IPS-15b (cell line): Measurements from ENCODE around the gene FBXL16.

ENCODE experiments used
- H3K27me3 ChIP-seq: one replicate; pipeline ENCODE4 v1.6.1; 2013; ENCODE audit warnings: low read length; ENCODE audit not compliant: control insufficient read depth, insufficient read depth
- H3K36me3 ChIP-seq: one replicate; pipeline ENCODE4 v1.6.1; 2013; ENCODE audit warnings: low read length; ENCODE audit not compliant: control insufficient read depth, insufficient read depth
- H3K4me1 ChIP-seq: one replicate; pipeline ENCODE4 v1.6.1; 2013; ENCODE audit warnings: mild to moderate bottlenecking, low read length; ENCODE audit not compliant: control insufficient read depth, insufficient read depth
- H3K4me3 ChIP-seq: one replicate; pipeline ENCODE4 v1.5.1; 2013; ENCODE audit warnings: low read depth, low read length
- H3K9ac ChIP-seq: one replicate; pipeline ENCODE4 v1.6.1; 2013; ENCODE audit warnings: low read depth, mild to moderate bottlenecking, low read length
- H3K9me3 ChIP-seq: one replicate; pipeline ENCODE4 v1.6.1; 2013; ENCODE audit warnings: mild to moderate bottlenecking, low read length; ENCODE audit not compliant: control insufficient read depth, insufficient read depth

FBXL16 gene

DNA sequence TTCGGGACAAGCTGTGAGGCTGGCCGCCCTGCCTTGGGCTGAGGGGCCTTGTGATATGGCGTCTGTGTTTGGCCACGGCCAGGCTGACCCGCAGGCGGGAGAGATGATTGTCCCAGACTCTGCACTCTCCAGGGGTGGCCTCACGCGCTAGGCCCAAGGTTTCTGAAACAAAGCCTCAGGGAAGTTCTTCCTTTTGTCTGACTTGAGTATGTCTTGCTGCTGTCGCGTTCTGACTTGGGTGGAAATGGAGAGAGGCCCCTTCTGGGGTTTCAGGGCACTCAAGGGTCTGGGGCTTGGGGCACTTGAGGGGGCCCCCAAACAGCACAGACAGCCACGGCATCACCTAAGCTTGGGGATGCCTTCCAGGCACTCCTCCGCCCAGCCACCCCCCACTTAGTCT lies 5.5 kb upstream of the FBXL16 start:
- no peaks in the 10 kb centered on the region for H3K36me3 ChIP-seq
- no peak overlapping the region for H3K4me3 ChIP-seq
- H3K27me3 ChIP-seq: peaks cover 41% of the 10 kb centered on the region
- H3K9me3 ChIP-seq: no peaks in the 10 kb centered on the region
- no peak overlapping the region for H3K9ac ChIP-seq
- peaks cover 2% of the 10 kb centered on the region for H3K4me1 ChIP-seq

DNA sequence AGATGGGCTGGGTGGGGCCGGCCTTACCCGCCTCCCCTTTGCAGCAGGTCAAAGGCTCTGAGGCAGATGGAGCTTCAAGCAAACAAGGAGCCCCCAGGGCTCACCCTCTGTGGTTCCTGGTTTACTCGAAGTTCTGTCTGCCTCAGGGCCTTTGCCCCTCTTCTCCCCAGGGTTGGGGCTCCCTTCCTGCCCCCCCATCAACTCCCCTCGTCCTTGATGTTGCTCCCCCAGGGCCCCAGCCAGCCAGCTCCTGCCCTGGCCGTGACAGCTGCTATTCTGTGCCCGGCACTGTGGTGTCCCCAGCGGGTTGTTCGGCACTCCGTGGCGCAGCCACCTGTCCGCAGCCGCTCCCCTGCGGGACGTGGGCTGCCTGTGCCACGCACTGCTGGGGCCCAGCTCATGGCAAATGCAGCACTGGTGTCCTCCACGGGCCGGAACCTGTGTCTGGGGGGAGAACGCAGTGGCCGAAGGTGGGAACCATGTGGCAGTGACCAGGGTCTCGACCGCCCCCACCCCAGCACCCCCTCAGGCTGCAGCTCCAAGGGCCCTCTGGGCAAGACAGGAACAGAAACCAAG lies 5.0 kb upstream of the FBXL16 start:
- no peaks in the 10 kb centered on the region for H3K36me3 ChIP-seq
- no peaks in the 10 kb centered on the region for H3K9me3 ChIP-seq
- H3K4me1 ChIP-seq: no peaks in the 10 kb centered on the region
- no peak overlapping the region for H3K9ac ChIP-seq
- no peak overlapping the region for H3K4me3 ChIP-seq
- H3K27me3 ChIP-seq: peaks cover 38% of the 10 kb centered on the region

DNA sequence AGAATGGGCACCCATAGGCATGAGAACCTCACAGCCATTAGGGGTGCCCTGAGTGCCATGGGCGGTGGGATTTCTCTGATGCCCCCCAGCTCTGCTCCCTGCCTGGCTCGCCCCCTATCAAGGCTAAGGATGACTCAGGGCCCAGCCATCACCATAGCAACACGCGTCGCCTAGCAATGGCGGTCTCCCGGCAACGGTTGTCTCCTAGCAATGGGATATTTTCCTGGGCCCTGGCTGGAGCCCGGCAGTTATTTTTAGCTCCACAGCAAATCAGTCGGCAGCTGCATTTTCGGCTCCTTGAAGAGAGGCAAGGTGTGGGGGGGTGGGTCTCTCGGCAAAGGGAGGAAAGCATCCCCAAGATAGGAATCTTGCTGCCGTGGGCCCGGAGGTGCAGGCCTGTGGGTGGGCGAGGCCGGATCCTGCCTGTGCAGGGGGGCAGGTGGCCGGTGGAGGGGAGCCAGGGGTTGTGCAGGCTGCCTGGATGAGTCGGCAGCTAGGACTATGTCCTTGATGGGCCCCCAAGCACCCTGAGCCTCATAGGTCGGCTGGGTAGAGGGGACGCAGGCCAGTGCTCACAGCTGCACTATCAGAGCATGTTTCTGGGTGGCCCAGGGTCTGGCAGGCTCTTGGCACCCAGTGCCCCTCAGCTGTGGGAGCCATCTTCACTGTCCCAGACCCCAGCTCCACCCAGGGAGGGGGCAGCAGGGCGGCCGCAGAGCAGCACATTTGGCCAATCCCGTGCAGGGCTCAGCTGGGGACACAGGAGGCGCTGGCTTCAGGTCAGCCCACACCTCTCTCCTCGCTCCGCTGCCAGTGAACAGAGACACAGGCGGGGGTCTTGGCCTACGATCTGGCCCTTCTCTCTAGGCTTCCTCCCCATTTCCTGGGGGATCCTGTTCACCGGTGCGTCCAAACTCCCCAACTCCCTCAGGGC lies 4.2 kb upstream of the FBXL16 start:
- H3K27me3 ChIP-seq: peaks cover 38% of the 10 kb centered on the region
- H3K9me3 ChIP-seq: no peaks in the 10 kb centered on the region
- H3K9ac ChIP-seq: no peak overlapping the region
- no peak overlapping the region for H3K4me3 ChIP-seq
- H3K36me3 ChIP-seq: no peaks in the 10 kb centered on the region
- no peaks in the 10 kb centered on the region for H3K4me1 ChIP-seq

DNA sequence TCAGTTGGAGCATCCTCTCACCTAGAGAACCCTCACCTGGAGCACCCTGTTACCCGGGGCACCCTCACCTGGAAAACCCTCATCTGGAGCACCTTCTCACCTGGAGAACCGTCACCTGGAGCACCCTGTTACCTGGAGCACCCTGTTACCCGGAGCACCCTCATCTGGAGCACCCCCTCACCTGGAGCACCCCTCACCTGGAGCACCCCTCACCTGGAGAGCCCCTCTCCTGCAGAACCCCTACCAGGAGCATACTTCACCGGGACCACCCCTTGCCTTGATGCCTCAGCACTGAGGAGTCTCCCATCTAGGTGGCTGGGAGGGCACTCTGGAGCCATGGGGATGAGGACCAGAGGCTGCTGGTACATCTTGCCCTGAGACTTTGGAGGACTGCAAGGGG lies 3.4 kb upstream of the FBXL16 start:
- Histone ChIP-seq H3K9me3 (no peaks in the 10 kb centered on the region), H3K4me1 (no peaks in the 10 kb centered on the region), H3K9ac (no peak overlapping the region), H3K27me3 (peaks cover 45% of the 10 kb centered on the region), H3K4me3 (no peak overlapping the region), H3K36me3 (no peaks in the 10 kb centered on the region)

DNA sequence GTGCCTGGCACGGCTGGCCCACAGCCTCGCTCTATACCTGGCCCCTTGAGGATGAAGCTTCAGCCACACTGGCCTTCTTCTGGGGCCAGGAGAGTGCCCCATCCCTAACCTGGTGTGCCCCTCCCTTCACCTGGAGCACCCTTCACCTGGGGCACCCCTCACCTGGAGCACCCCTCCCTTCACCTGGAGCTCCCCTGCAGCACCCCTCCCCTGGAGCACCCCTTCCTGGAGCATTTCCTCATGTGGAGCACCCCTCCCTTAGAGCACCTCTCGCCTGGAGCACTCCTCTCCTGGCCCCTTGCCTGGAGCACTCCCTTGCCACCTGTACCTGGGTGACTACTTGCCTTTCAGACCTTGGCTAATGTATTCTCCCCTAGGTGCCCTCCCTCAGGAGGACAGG lies 2.4 kb upstream of the FBXL16 start:
- no peak overlapping the region for H3K4me3 ChIP-seq
- no peaks in the 10 kb centered on the region for H3K4me1 ChIP-seq
- H3K9ac ChIP-seq: no peak overlapping the region
- H3K36me3 ChIP-seq: no peaks in the 10 kb centered on the region
- H3K9me3 ChIP-seq: no peaks in the 10 kb centered on the region
- peaks cover 50% of the 10 kb centered on the region for H3K27me3 ChIP-seq

DNA sequence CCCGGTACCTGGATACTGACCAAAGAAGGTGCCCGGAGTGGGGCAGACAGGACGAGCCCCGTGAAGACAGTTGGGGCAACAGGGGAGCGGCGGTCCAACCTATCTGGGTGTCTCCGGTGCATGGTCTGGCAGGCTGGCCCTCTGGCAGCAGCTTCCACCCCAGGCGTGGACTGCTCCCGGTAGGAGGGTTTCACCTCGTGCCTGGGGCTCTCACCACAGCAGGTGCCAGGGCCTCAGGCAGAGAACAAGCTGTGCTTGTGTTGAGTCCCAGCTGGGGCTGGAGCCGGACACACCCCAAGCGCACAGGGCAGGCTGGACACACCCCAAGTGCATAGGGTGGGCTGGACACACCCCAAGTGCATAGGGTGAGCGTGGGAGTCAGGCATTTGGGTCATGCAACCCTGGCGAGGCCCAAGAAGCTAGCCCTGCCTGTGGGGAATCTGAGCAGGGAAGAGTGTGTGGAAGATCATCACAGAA lies 1.5 kb upstream of the FBXL16 start:
- Histone ChIP-seq H3K4me1 (no peaks in the 10 kb centered on the region), H3K9me3 (no peaks in the 10 kb centered on the region), H3K27me3 (peaks cover 59% of the 10 kb centered on the region), H3K36me3 (no peaks in the 10 kb centered on the region), H3K4me3 (peak overlapping the region; percentile 55), H3K9ac (no peak overlapping the region)

DNA sequence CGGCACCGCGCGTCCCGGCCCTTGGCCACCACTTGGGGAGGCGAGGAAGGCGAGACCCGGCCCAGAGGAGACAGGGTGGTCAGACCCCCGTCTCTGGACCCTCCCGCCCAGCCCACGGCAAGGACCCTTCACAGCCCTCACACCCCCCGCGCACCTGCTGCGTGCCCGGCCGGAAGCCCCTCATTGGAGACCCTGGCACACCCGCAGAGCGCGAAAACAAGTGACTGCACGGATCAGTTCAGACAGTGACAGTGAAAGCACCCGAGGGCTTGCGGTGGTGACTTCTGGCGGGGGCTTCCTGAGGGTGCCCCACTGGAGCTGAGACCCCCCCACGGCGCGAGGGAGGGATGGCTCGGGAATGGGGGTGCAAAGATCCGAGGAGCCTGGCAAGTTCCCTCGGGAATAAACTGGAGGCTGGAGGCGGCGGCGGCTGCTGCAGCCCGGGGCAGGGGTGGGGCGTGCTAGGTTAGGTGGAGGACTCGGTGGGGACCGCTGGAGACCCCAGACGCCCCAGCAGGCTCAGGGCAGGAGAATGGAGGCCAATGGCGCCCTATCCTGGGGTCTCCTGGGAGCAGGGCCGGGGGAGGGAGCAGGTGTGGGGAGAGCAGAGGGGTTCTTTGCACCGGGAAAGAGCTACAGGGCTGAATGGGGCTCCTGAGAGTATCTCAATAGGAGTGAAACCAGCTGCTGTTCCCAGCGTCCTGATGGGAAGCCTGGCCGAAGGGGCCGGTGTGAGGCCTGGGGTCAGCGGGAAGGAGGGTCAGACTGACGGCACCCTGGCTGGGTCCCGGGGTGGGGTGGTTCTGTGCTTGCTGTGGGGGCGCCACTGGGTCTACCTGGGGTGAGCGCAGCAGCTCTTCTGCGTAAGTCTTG lies 824 bp upstream of the FBXL16 start:
- Histone ChIP-seq H3K27me3 (peaks cover 66% of the 10 kb centered on the region), H3K4me3 (peak overlapping the region; percentile 55), H3K9me3 (no peaks in the 10 kb centered on the region), H3K4me1 (no peaks in the 10 kb centered on the region), H3K9ac (no peak overlapping the region), H3K36me3 (no peaks in the 10 kb centered on the region)

DNA sequence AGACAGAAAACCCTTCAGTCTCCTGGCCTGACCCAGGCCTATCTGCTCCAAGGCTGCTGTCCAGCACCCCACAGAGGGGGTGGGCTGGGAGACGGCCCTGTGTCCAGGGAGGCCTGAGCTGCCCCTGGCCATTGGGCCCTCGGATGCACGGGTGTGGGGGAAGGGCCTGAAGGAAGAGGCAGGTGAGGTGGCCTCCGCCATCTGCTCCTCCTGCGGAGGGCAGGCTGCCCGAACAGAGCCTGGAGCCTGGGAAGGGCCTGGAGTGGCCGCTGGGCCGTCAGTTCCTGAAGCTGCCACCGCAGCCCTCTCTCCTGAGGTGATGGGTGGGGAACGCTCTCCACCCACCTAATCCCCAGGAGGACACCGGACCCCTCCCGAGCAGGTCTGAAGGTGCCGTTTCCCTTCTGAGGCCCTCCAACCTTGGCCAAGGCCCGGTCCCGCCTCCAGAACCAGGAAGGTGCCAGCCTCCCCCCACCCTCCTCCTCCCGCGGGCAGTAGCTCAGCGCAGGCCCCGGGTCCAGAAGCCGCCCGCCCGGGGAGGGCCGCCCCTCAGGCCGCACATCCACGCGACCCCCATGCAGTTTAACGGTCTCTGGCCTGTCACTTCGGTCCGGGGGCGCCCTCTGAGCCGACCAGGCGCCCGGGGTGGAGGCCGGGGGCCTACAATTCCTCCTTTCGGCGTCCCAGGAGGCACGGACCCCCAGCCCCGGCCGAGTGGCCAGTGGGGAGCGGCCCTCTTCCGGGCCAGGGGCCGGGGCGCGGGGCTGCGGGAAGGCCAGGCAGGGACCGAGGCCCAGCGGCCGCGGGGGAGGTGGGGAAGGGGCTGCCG lies 835 bp downstream of the FBXL16 start:
- H3K27me3 ChIP-seq: peaks cover 76% of the 10 kb centered on the region

DNA sequence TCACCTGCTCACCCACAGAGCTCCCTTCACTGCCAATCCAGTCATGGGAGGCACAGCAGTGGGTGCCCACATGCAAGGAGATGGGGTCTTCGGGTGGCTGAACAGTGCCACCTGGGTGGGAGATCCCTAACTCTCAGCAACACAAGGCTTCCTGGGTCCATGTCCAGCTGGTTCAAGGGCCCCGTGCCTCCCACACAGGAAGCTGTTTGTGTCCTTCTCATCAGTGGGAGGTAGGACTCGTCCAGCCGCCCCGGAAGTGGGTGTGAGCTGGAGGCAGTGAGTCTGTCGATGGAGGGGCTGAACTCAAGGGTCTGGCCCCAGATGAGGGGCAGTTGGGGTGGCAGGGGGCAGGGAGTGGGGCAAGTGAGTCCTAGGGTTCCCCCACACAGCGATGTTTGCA lies 1.6 kb downstream of the FBXL16 start:
- no peaks in the 10 kb centered on the region for H3K36me3 ChIP-seq
- peaks cover 79% of the 10 kb centered on the region for H3K27me3 ChIP-seq
- H3K9ac ChIP-seq: no peak overlapping the region
- H3K4me3 ChIP-seq: peak overlapping the region; percentile 26
- no peaks in the 10 kb centered on the region for H3K9me3 ChIP-seq
- no peaks in the 10 kb centered on the region for H3K4me1 ChIP-seq

More for the DNA sequence above, 835 bp downstream of the FBXL16 start:
- no peak overlapping the region for H3K9ac ChIP-seq
- H3K36me3 ChIP-seq: no peaks in the 10 kb centered on the region
- H3K4me1 ChIP-seq: no peaks in the 10 kb centered on the region
- H3K9me3 ChIP-seq: no peaks in the 10 kb centered on the region
- peak overlapping the region; percentile 26 for H3K4me3 ChIP-seq

DNA sequence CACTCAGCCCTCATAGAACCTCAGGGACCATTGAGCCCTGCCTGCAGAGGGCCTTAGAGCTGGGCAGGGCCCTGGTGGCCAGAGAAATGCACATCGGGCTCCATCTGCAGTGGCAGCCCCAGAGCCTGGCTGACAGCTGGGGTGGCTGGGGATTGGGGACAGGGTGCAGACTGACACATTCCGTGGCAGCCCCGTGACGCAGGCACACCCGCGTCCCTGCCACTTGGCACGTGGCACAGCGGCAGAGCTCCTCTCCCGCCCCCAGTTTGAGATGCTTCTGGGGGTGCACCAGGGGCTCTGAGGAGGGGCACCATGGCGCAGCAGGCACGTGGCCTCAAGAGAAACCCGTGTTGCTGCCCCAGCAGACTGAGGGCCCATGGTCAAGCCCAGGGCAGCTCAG lies 2.2 kb downstream of the FBXL16 start:
- H3K4me1 ChIP-seq: no peaks in the 10 kb centered on the region
- no peaks in the 10 kb centered on the region for H3K9me3 ChIP-seq
- H3K27me3 ChIP-seq: peaks cover 77% of the 10 kb centered on the region

DNA sequence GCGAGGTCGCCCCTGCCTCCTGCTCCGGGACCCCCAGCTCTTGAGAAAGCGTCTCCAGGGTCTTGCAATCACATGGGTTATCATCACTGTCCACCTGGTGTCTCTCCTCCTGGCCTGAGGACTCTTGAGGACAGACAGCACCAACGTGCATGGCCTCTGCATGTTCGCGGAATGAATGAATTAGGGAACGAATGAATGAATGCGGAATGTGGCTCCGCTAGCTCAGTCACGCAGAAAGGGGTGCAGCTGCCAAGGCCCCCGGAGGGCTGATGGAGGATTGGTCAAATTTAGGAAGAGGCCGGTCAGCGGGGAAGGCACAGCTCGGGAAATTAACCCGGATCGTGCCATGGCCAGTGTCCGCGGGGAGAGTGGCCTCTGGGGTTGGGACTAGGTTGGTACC lies 3.3 kb downstream of the FBXL16 start:
- H3K4me1 ChIP-seq: no peaks in the 10 kb centered on the region
- H3K27me3 ChIP-seq: peaks cover 69% of the 10 kb centered on the region

More for the DNA sequence above, 2.2 kb downstream of the FBXL16 start:
- no peaks in the 10 kb centered on the region for H3K36me3 ChIP-seq
- no peak overlapping the region for H3K4me3 ChIP-seq
- H3K9ac ChIP-seq: no peak overlapping the region

More for the DNA sequence above, 3.3 kb downstream of the FBXL16 start:
- no peaks in the 10 kb centered on the region for H3K9me3 ChIP-seq
- no peak overlapping the region for H3K4me3 ChIP-seq
- no peak overlapping the region for H3K9ac ChIP-seq
- no peaks in the 10 kb centered on the region for H3K36me3 ChIP-seq
